Kidney (tissue), 14 donors: ENCODE measurements around the gene RGS14. TPM values are rescaled to one million over a fixed set of nuclear protein-coding genes. Genes with fewer than 3 reads are reported as not detected.

Experiments used
- DNase-seq, 5 donors: peaks; one replicate each; pipeline ENCODE4 v3.0.0-alpha.2; 2013 to 2020
- FAIRE-seq: peaks from 2 replicates; lab custom pipeline; 2012; peaks lifted over from hg19 to GRCh38; lab: Jason Lieb, UNC
- H3K27ac ChIP-seq, 2 donors: one replicate each; pipeline ENCODE4 v1.7.0; 2013; ENCODE audit warnings: low read depth in 2 of 2, low read length in 2 of 2, inconsistent platforms in 1 of 2
- H3K27me3 ChIP-seq: one replicate; pipeline ENCODE4 v1.7.1; 2013; ENCODE audit warnings: low read length, inconsistent platforms; ENCODE audit not compliant: control insufficient read depth, insufficient read depth
- H3K36me3 ChIP-seq, 3 donors: one replicate each; pipeline versions ENCODE4 v1.7.0 to v1.7.1; 2013; ENCODE audit warnings: low read length in 3 of 3, control low read depth in 1 of 3, inconsistent platforms in 1 of 3; ENCODE audit not compliant: insufficient read depth in 3 of 3, control insufficient read depth in 2 of 3
- H3K4me1 ChIP-seq, 3 donors: one replicate each; pipeline versions ENCODE4 v1.7.0 to v1.7.1; 2013; ENCODE audit warnings: low read length in 3 of 3, inconsistent platforms in 1 of 3, low read depth in 1 of 3; ENCODE audit not compliant: control insufficient read depth in 2 of 3, insufficient read depth in 2 of 3
- H3K4me3 ChIP-seq, 3 donors: one replicate each; pipeline versions ENCODE4 v1.7.0 to v1.8.1; 2013; ENCODE audit warnings: low read length in 3 of 3, control low read depth in 1 of 3, inconsistent platforms in 1 of 3
- H3K9ac ChIP-seq, 3 donors: one replicate each; pipeline versions ENCODE4 v1.7.0 to v1.7.1; 2013; ENCODE audit warnings: low read length in 3 of 3, control low read depth in 1 of 3, inconsistent platforms in 1 of 3
- H3K9me3 ChIP-seq, 3 donors: one replicate each; pipeline versions ENCODE4 v1.7.0 to v1.7.1; 2013; ENCODE audit warnings: low read length in 3 of 3, control low read depth in 1 of 3, inconsistent platforms in 1 of 3; ENCODE audit not compliant: control insufficient read depth in 2 of 3, insufficient read depth in 1 of 3
- CTCF ChIP-seq: IDR thresholded peaks from 3 replicates; pipeline ENCODE4 v1.5.1; 2012; ENCODE audit warnings: mild to moderate bottlenecking, moderate library complexity, borderline replicate concordance; ENCODE audit not compliant: insufficient read depth; ENCODE audit errors: extremely low read depth
- intact Hi-C: fragments of 100-400 bp; cut with DNase I; formaldehyde crosslinking; loops from one replicate; pipeline ENCODE4 v1.11.1; 2022
- polyA plus RNA-seq: library from polyadenylated mRNA; stranded (reverse); fragments of 350-450 nt; fragmentation: Illumina TruSeq; extraction: RNeasy Lipid Tissue Mini Kit (QIAGEN cat#74804); gene quantifications from one replicate; pipeline ENCODE4 v1.2.3, GENCODE V29; 2014; ENCODE audit warnings: low read depth, low replicate concordance; ENCODE audit not compliant: insufficient read depth
- total RNA-seq: library from RNA; stranded (reverse); fragmentation: NEBNext Ultra II Directional; extraction: Animal tissue kit (Norgen Biotek cat#: 25700); gene quantifications from one replicate; pipeline ENCODE4 v1.2.1, GENCODE V29; 2021
- donor health status: control.
- donor health status: control.
- donor health status: control.
- donor health status: control.
- donor health status: control.
- donor health status: DM: yes; HTN: yes; CAD: no.
- donor health status: Normal renal cell carcinoma (clear cell type).

Gene RGS14
- total and polyA plus RNA-seq, 2 donors from 2014 or later, result 28.4 to 56.3 TPM

GRCh38 chr5:177403792-177404640 lies 46.3 kb downstream of the RGS14 start:
- Histone ChIP-seq H3K27me3 (peaks cover 19% of the 10 kb centered on the region), H3K27ac (no peak overlapping the region), H3K4me1 (peaks cover 0 to 32% (median 0%) of the 10 kb centered on the region in 3 donors), H3K9me3 (no peaks in the 10 kb centered on the region), H3K4me3 (peak overlapping the region; percentile 2 to 51 (median 20)), H3K36me3 (no peaks in the 10 kb centered on the region), H3K9ac (peak overlapping the region in 1 of 3 donors; percentile 61)
- DNase-seq (peak; percentile 72 to 95 (median 88)), FAIRE-seq (no peak)
- intact Hi-C loops, result no loop called here
- peak; percentile 76 for TF ChIP-seq CTCF

GRCh38 chr5:177404641-177405179 lies 47.0 kb downstream of the RGS14 start:
- peak overlapping the region in 2 of 3 donors; percentile 2 to 51 for H3K4me3 ChIP-seq
- TF ChIP-seq CTCF, result no peak
- intact Hi-C loops, result loop anchor here (5.0 kb wide), 1 partner anchor 48 kb away; no protein-coding TSS in a partner anchor
- no peak overlapping the region for H3K27ac ChIP-seq
- peaks cover 0 to 32% (median 0%) of the 10 kb centered on the region in 3 donors for H3K4me1 ChIP-seq
- no peak for FAIRE-seq
- no peaks in the 10 kb centered on the region for H3K36me3 ChIP-seq
- no peaks in the 10 kb centered on the region for H3K9me3 ChIP-seq
- no peak for DNase-seq
- peaks cover 19% of the 10 kb centered on the region for H3K27me3 ChIP-seq
- peak overlapping the region in 1 of 3 donors; percentile 61 for H3K9ac ChIP-seq

- H3K27ac ChIP-seq, result no peak overlapping the region
- peaks cover 0 to 29% (median 0%) of the 10 kb centered on the region in 3 donors for H3K4me1 ChIP-seq
- no peaks in the 10 kb centered on the region for H3K36me3 ChIP-seq
- TF ChIP-seq CTCF, result no peak
- no peak overlapping the region for H3K4me3 ChIP-seq
- FAIRE-seq, result no peak
- H3K27me3 ChIP-seq, result peaks cover 19% of the 10 kb centered on the region
- no peaks in the 10 kb centered on the region for H3K9me3 ChIP-seq
- DNase-seq, result no peak
- no peak overlapping the region for H3K9ac ChIP-seq
- intact Hi-C loops, result loop anchor here (5.0 kb wide), 1 partner anchor 47 kb away; no protein-coding TSS in a partner anchor
These were observed 47.6 kb downstream of the RGS14 start for GRCh38 chr5:177405312-177405711.
